SK-N-SH treated with all-trans-retinoic acid at 6 μM for 48 hours (cell line): Measurements from ENCODE around the gene METTL26.

Experiments
- ATAC-seq: fragments of 200-7000 bp; cut with Tn5 transposase; 3 replicates; pipeline ENCODE4 v1.9.1; 2020; ENCODE audit warnings: mild to moderate bottlenecking, moderate library complexity
- ARNTL ChIP-seq: fragments of 450-650 bp; formaldehyde crosslinking; IDR thresholded peaks from 2 replicates; pipeline ENCODE4 v1.5.0; 2020; ENCODE audit warnings: low read depth, mild to moderate bottlenecking, moderate library complexity, borderline replicate concordance
- BACH2 ChIP-seq: fragments of 250-450 bp; sonication (Bioruptor Pico); IDR thresholded peaks from 2 replicates; pipeline ENCODE4 v1.9.0; 2021; ENCODE audit warnings: mild to moderate bottlenecking, borderline replicate concordance
- CREB5 ChIP-seq: fragments of 250-450 bp; sonication (Bioruptor Pico); IDR thresholded peaks from 2 replicates; pipeline ENCODE4 v1.5.1; 2020; ENCODE audit warnings: low read depth, mild to moderate bottlenecking, moderate library complexity
- CSDC2 ChIP-seq: fragments of 250-450 bp; sonication (Bioruptor Pico); IDR thresholded peaks from 2 replicates; pipeline ENCODE4 v1.5.0; 2020; ENCODE audit warnings: mild to moderate bottlenecking, moderate library complexity
- CSRNP3 ChIP-seq: fragments of 250-450 bp; sonication (Bioruptor Pico); IDR thresholded peaks from 2 replicates; pipeline ENCODE4 v1.5.1; 2021; ENCODE audit warnings: mild to moderate bottlenecking, moderate library complexity
- GLIS3 ChIP-seq: fragments of 250-450 bp; sonication (Bioruptor Pico); IDR thresholded peaks from 2 replicates; pipeline ENCODE4 v1.5.0; 2020; ENCODE audit warnings: mild to moderate bottlenecking, moderate library complexity
- OSR1 ChIP-seq: fragments of 250-450 bp; sonication (Bioruptor Pico); IDR thresholded peaks from 2 replicates; pipeline ENCODE4 v1.8.0; 2022; ENCODE audit warnings: moderate library complexity, mild to moderate bottlenecking, inconsistent platforms
- PATZ1 ChIP-seq: fragments of 250-450 bp; sonication (Bioruptor Pico); IDR thresholded peaks from 2 replicates; pipeline ENCODE4 v1.8.0; 2020; ENCODE audit warnings: mild to moderate bottlenecking, moderate library complexity, borderline replicate concordance
- POU6F1 ChIP-seq: fragments of 250-450 bp; sonication (Bioruptor Pico); IDR thresholded peaks from 2 replicates; pipeline ENCODE4 v1.8.0; 2021; ENCODE audit warnings: low read depth, mild to moderate bottlenecking, moderate library complexity, borderline replicate concordance
- PPARA ChIP-seq: fragments of 250-450 bp; sonication (Bioruptor Pico); IDR thresholded peaks from 2 replicates; pipeline ENCODE4 v1.5.0; 2020; ENCODE audit warnings: mild to moderate bottlenecking, borderline replicate concordance
- RARB ChIP-seq: fragments of 250-450 bp; sonication (Bioruptor Pico); IDR thresholded peaks from 2 replicates; pipeline ENCODE4 v1.8.0; 2021; ENCODE audit warnings: mild to moderate bottlenecking, moderate library complexity
- SNAI2 ChIP-seq: fragments of 250-450 bp; sonication (Bioruptor Pico); IDR thresholded peaks from 2 replicates; pipeline ENCODE4 v1.5.0; 2020; ENCODE audit warnings: mild to moderate bottlenecking, moderate library complexity
- TCF4 ChIP-seq: fragments of 250-450 bp; sonication (Bioruptor Pico); IDR thresholded peaks from 2 replicates; pipeline ENCODE4 v1.8.0; 2021; ENCODE audit warnings: mild to moderate bottlenecking, moderate library complexity, borderline replicate concordance
- TSHZ2 ChIP-seq: fragments of 250-450 bp; sonication (Bioruptor Pico); IDR thresholded peaks from 2 replicates; pipeline ENCODE4 v1.5.0; 2020; ENCODE audit warnings: mild to moderate bottlenecking, moderate library complexity
- ZC3H10 ChIP-seq: fragments of 250-450 bp; sonication (Bioruptor Pico); IDR thresholded peaks from 2 replicates; pipeline ENCODE4 v1.5.1; 2021; ENCODE audit warnings: mild to moderate bottlenecking, moderate library complexity
- ZFP3 ChIP-seq: fragments of 250-450 bp; sonication (Bioruptor Pico); IDR thresholded peaks from 2 replicates; pipeline ENCODE4 v1.5.0; 2020; ENCODE audit warnings: mild to moderate bottlenecking, moderate library complexity
- ZFP30 ChIP-seq: fragments of 450-650 bp; formaldehyde crosslinking; IDR thresholded peaks from 2 replicates; pipeline ENCODE4 v1.5.0; 2022; ENCODE audit warnings: mild to moderate bottlenecking, moderate library complexity
- ZNF70 ChIP-seq: fragments of 450-650 bp; formaldehyde crosslinking; IDR thresholded peaks from 2 replicates; pipeline ENCODE4 v1.5.0; 2020; ENCODE audit warnings: mild to moderate bottlenecking, moderate library complexity
- ZNF8 ChIP-seq: fragments of 450-650 bp; formaldehyde crosslinking; IDR thresholded peaks from 2 replicates; pipeline ENCODE4 v1.5.0; 2020; ENCODE audit warnings: mild to moderate bottlenecking, moderate library complexity

METTL26 gene

GRCh38 chr16:652454-653305 is 16.6 kb upstream of the METTL26 start:
- ATAC-seq, result no peak
- TF ChIP-seq OSR1 (no peak), ARNTL (CRISPR knock-in tag) (no peak), ZFP30 (no peak), ZNF70 (CRISPR knock-in tag) (no peak), CREB5 (CRISPR knock-in tag) (no peak), SNAI2 (no peak), PPARA (CRISPR knock-in tag) (no peak), RARB (CRISPR knock-in tag) (no peak)
- TF ChIP-seq, all 23 proteins: peak for 0

GRCh38 chr16:651844-652243 is 15.7 kb upstream of the METTL26 start:
- ATAC-seq, result no peak
- TF ChIP-seq ARNTL (CRISPR knock-in tag) (no peak), PATZ1 (CRISPR knock-in tag) (no peak), BACH2 (CRISPR knock-in tag) (no peak), CREB5 (CRISPR knock-in tag) (no peak), ZFP3 (no peak), TSHZ2 (CRISPR knock-in tag) (no peak), RARB (CRISPR knock-in tag) (no peak), CSRNP3 (CRISPR knock-in tag) (no peak), POU6F1 (no peak), ZNF70 (CRISPR knock-in tag) (no peak), ZC3H10 (CRISPR knock-in tag) (no peak), CSDC2 (CRISPR knock-in tag) (no peak), ZNF8 (CRISPR knock-in tag) (no peak), TCF4 (no peak)

- peak; percentile 6; the same call in 2 of the 3 replicates for ATAC-seq
- TF ChIP-seq OSR1 (no peak), RARB (CRISPR knock-in tag) (no peak), GLIS3 (CRISPR knock-in tag) (no peak), ZNF8 (CRISPR knock-in tag) (no peak), PATZ1 (CRISPR knock-in tag) (no peak), TSHZ2 (CRISPR knock-in tag) (no peak), ZC3H10 (CRISPR knock-in tag) (no peak), ARNTL (CRISPR knock-in tag) (no peak), ZNF70 (CRISPR knock-in tag) (no peak)
These were observed 13.5 kb upstream of the METTL26 start for GRCh38 chr16:649631-650030.
